Peyer's patch (tissue), 4 donors: Measurements from ENCODE around the gene KRT33A.

Experiments
- POLR2A ChIP-seq, 2 donors: fragments of 450-650 bp; IDR thresholded peaks; one replicate each; pipeline ENCODE4 v1.5.1; 2017; ENCODE audit warnings: antibody characterized with exemption in 2 of 2, mild to moderate bottlenecking in 2 of 2, moderate library complexity in 2 of 2
- TF ChIP-seq, protein P1 (sequence below), 6 experiments: fragments of 450-650 bp in 4 of 6; fragments of 200-600 bp in 2 of 6; sonication (generic) in 1 of 6; IDR thresholded peaks; one replicate each; pipeline ENCODE4 v1.5.1; 2017 to 2019; ENCODE audit warnings: antibody characterized with exemption in 6 of 6, mild to moderate bottlenecking in 3 of 6, moderate library complexity in 1 of 6

DNA sequence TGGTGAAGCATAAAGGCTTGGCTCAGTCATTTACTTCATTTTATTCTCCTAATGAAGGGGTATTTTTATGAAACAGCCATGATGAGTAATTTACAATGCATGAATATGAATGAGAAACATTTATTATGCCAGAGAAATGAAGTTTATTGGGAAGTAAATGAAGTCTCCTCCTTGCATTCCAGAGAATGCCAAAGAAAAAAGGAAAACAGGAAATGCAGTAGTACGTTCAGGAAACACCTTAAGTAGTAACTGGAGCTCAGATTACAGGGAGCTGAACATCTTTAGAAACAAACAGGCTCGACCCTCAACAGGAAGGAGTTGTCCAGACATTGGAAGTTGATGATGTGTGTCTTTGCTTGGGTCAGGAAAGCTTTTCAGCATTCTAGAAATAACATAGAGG is 26.9 kb upstream of the KRT33A start:
- TF ChIP-seq, protein P1, sequence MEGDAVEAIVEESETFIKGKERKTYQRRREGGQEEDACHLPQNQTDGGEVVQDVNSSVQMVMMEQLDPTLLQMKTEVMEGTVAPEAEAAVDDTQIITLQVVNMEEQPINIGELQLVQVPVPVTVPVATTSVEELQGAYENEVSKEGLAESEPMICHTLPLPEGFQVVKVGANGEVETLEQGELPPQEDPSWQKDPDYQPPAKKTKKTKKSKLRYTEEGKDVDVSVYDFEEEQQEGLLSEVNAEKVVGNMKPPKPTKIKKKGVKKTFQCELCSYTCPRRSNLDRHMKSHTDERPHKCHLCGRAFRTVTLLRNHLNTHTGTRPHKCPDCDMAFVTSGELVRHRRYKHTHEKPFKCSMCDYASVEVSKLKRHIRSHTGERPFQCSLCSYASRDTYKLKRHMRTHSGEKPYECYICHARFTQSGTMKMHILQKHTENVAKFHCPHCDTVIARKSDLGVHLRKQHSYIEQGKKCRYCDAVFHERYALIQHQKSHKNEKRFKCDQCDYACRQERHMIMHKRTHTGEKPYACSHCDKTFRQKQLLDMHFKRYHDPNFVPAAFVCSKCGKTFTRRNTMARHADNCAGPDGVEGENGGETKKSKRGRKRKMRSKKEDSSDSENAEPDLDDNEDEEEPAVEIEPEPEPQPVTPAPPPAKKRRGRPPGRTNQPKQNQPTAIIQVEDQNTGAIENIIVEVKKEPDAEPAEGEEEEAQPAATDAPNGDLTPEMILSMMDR (IDR thresholded peaks at IDR 0.05): no peak
- no peak for TF ChIP-seq POLR2A (IDR thresholded peaks at IDR 0.05)
